Measurements from ENCODE around the gene SHROOM4.

The SHROOM4 gene

GRCh38 chrX:50771382-50771781 lies 42.6 kb downstream of the SHROOM4 start:
- in situ Hi-C loops (cut with HindIII; ENCODE audit: low sequenced_read_pairs), result no loop called here
- no peak for TF ChIP-seq CTCF (IDR thresholded peaks at IDR 0.05; ENCODE audit: low read depth, low read length)
- DNase-seq (ENCODE audit: low read depth, low spot score), result no peak
- no peak overlapping the region for H3K4me3 ChIP-seq (ENCODE audit: low read depth, low read length)

GRCh38 chrX:50770702-50771101 lies 43.3 kb downstream of the SHROOM4 start:
- H3K4me3 ChIP-seq (ENCODE audit: low read depth, low read length), result no peak overlapping the region
- TF ChIP-seq CTCF (IDR thresholded peaks at IDR 0.05; ENCODE audit: low read depth, low read length), result no peak
- no peak for DNase-seq (ENCODE audit: low read depth, low spot score)
- in situ Hi-C loops (cut with HindIII; ENCODE audit: low sequenced_read_pairs), result no loop called here

- H3K4me3 ChIP-seq (ENCODE audit: low read depth, low read length), result no peak overlapping the region
- no peak for DNase-seq (ENCODE audit: low read depth, low spot score)
- in situ Hi-C loops (cut with HindIII; ENCODE audit: low sequenced_read_pairs), result no loop called here
- no peak for TF ChIP-seq CTCF (IDR thresholded peaks at IDR 0.05; ENCODE audit: low read depth, low read length)
Measured at GRCh38 chrX:50769389-50770063, 44.5 kb downstream of the SHROOM4 start.

- DNase-seq (ENCODE audit: low read depth, low spot score), result no peak
- H3K4me3 ChIP-seq (ENCODE audit: low read depth, low read length), result no peak overlapping the region
- in situ Hi-C loops (cut with HindIII; ENCODE audit: low sequenced_read_pairs), result no loop called here
- TF ChIP-seq CTCF (IDR thresholded peaks at IDR 0.05; ENCODE audit: low read depth, low read length), result no peak
Measured at GRCh38 chrX:50768801-50769200, 45.2 kb downstream of the SHROOM4 start.

GRCh38 chrX:50765986-50766385 lies 48.0 kb downstream of the SHROOM4 start:
- in situ Hi-C loops (cut with HindIII; ENCODE audit: low sequenced_read_pairs), result no loop called here
- no peak overlapping the region for H3K4me3 ChIP-seq (ENCODE audit: low read depth, low read length)
- TF ChIP-seq CTCF (IDR thresholded peaks at IDR 0.05; ENCODE audit: low read depth, low read length), result no peak
- no peak for DNase-seq (ENCODE audit: low read depth, low spot score)

GRCh38 chrX:50762578-50762977 lies 51.4 kb downstream of the SHROOM4 start:
- in situ Hi-C loops (cut with HindIII; ENCODE audit: low sequenced_read_pairs), result no loop called here
- no peak for TF ChIP-seq CTCF (IDR thresholded peaks at IDR 0.05; ENCODE audit: low read depth, low read length)
- DNase-seq (ENCODE audit: low read depth, low spot score), result no peak
- H3K4me3 ChIP-seq (ENCODE audit: low read depth, low read length), result no peak overlapping the region
